B cell (primary cell): ENCODE data around the gene PLAGL2. TPM values are rescaled to one million over a fixed set of nuclear protein-coding genes. Genes with fewer than 3 reads are reported as not detected.

Experiments used
- ATAC-seq: fragments of 200-7000 bp; cut with Tn5 transposase; one replicate; pipeline ENCODE4 v1.10.0; 2021; ENCODE audit warnings: low read depth, mild to moderate bottlenecking, moderate number of reproducible peaks, moderate library complexity
- CTCF ChIA-PET: fragments of 350-600 bp; sonication (Branson Sonifier 250); formaldehyde crosslinking; loops from one replicate; lab custom pipeline; 2021; ENCODE audit warnings: antibody characterized with exemption, inconsistent platforms; lab: Charles Lee
- POLR2A ChIA-PET: fragments of 350-600 bp; sonication (Branson Sonifier 250); formaldehyde crosslinking; loops from one replicate; lab custom pipeline; 2021; ENCODE audit warnings: antibody characterized with exemption; lab: Charles Lee
- DNase-seq: peaks from one replicate; pipeline ENCODE4 v3.0.0; 2013
- H2AFZ ChIP-seq: 2 replicates; pipeline ENCODE4 v1.6.1; 2012; ENCODE audit warnings: mild to moderate bottlenecking, low read depth, low read length; ENCODE audit not compliant: insufficient read depth, poor library complexity, severe bottlenecking
- H3K27ac ChIP-seq, 2 donors: 1 replicate in 1 of 2; 2 replicates in 1 of 2; pipeline ENCODE4 v1.5.1; 2012 to 2013; ENCODE audit warnings: low read length in 2 of 2, mild to moderate bottlenecking in 2 of 2, moderate library complexity in 1 of 2
- H3K27me3 ChIP-seq, 4 experiments: fragments of 200-600 bp in 1 of 4; sonication (generic) in 1 of 4; replicated peaks in 1 of 4; 1 replicate in 2 of 4; 2 replicates in 2 of 4; pipeline versions ENCODE4 v1.6.1 to v1.7.0; 2013 to 2016; ENCODE audit warnings: low read length in 3 of 4, mild to moderate bottlenecking in 2 of 4, mixed read lengths in 1 of 4, moderate library complexity in 1 of 4; ENCODE audit not compliant: insufficient read depth in 4 of 4, control insufficient read depth in 3 of 4; ENCODE audit errors: control extremely low read depth in 1 of 4
- H3K36me3 ChIP-seq, 2 experiments: replicated peaks in 1 of 2; 1 replicate in 1 of 2; 2 replicates in 1 of 2; pipeline versions ENCODE4 v1.6.1 to v1.7.1; 2013; ENCODE audit warnings: low read length in 1 of 2; ENCODE audit not compliant: insufficient read depth in 2 of 2, control insufficient read depth in 1 of 2; ENCODE audit errors: control extremely low read depth in 1 of 2, extremely low read depth in 1 of 2
- H3K4me1 ChIP-seq, 2 donors: fragments of 200-600 bp in 1 of 2; sonication (generic) in 1 of 2; 1 replicate in 1 of 2; 2 replicates in 1 of 2; pipeline versions ENCODE4 v1.5.1 to v1.6.1; 2013 to 2017; ENCODE audit warnings: low read length in 2 of 2; ENCODE audit not compliant: control insufficient read depth in 2 of 2, insufficient read depth in 2 of 2
- H3K4me2 ChIP-seq: replicated peaks from 2 replicates; pipeline ENCODE3; 2012; ENCODE audit warnings: mild to moderate bottlenecking, low read depth, low read length; ENCODE audit not compliant: poor library complexity, severe bottlenecking
- H3K4me3 ChIP-seq, 5 experiments: fragments of 200-600 bp in 1 of 5; sonication (generic) in 1 of 5; 1 replicate in 3 of 5; 2 replicates in 2 of 5; pipeline versions ENCODE4 v1.5.1 to v1.7.0; 2011 to 2016; ENCODE audit warnings: low read length in 4 of 5, mild to moderate bottlenecking in 4 of 5, low read depth in 2 of 5, control low read depth in 1 of 5, moderate library complexity in 1 of 5; ENCODE audit not compliant: insufficient read depth in 1 of 5; ENCODE audit errors: control extremely low read depth in 1 of 5, extremely low read depth in 1 of 5
- H3K79me2 ChIP-seq: fragments of 200-600 bp; sonication (generic); one replicate; pipeline ENCODE4 v1.6.0; 2016; ENCODE audit warnings: low read length; ENCODE audit not compliant: control insufficient read depth, insufficient read depth
- H3K9ac ChIP-seq: fragments of 200-600 bp; sonication (generic); 2 replicates; pipeline ENCODE4 v1.6.1; 2017; ENCODE audit warnings: mild to moderate bottlenecking, low read length, moderate library complexity
- H3K9me3 ChIP-seq, 3 donors: one replicate each; pipeline versions ENCODE4 v1.6.1 to v1.7.1; 2013; ENCODE audit warnings: low read length in 2 of 3; ENCODE audit not compliant: control insufficient read depth in 2 of 3, insufficient read depth in 1 of 3; ENCODE audit errors: control extremely low read depth in 1 of 3
- H4K20me1 ChIP-seq: 2 replicates; pipeline ENCODE4 v1.6.0; 2012; ENCODE audit warnings: mild to moderate bottlenecking, low read length; ENCODE audit not compliant: insufficient read depth, control insufficient read depth, poor library complexity, severe bottlenecking
- H3K27ac Mint-ChIP-seq: one replicate; pipeline ENCODE4 v1.8.0; 2021; ENCODE audit warnings: mixed read lengths
- H3K27me3 Mint-ChIP-seq: one replicate; pipeline ENCODE4 v1.8.0; 2021; ENCODE audit warnings: mixed read lengths
- H3K4me1 Mint-ChIP-seq: one replicate; pipeline ENCODE4 v1.8.0; 2021; ENCODE audit warnings: mixed read lengths
- H3K4me3 Mint-ChIP-seq: one replicate; pipeline ENCODE4 v1.8.0; 2021; ENCODE audit warnings: mixed read lengths
- H3K9me3 Mint-ChIP-seq: one replicate; pipeline ENCODE4 v1.8.0; 2022; ENCODE audit warnings: mixed read lengths; ENCODE audit not compliant: insufficient read depth
- CTCF ChIP-seq: fragments of 200-600 bp; IDR thresholded peaks from one replicate; pipeline ENCODE4 v1.8.0; 2022; ENCODE audit warnings: antibody characterized with exemption, mild to moderate bottlenecking
- EZH2 ChIP-seq: IDR thresholded peaks from 2 replicates; pipeline ENCODE4 v1.6.1; 2012; ENCODE audit warnings: borderline replicate concordance, low read depth, mild to moderate bottlenecking, moderate library complexity, low read length; ENCODE audit not compliant: insufficient read depth, poor library complexity, severe bottlenecking
- WGBS: methylation state at CpG from one replicate; pipeline ENCODE4 v1.1.5; 2013; ENCODE audit warnings: missing lambda C conversion rate; ENCODE audit not compliant: insufficient coverage; 5-methylcytosine and 5-hydroxymethylcytosine counted together
- intact Hi-C: fragments of 100-400 bp; cut with micrococcal nuclease; formaldehyde crosslinking; loops from one replicate; pipeline ENCODE4 v1.10.0; 2022
- polyA plus RNA-seq: library from polyadenylated mRNA; depleted of rRNA; stranded (reverse); fragments of >200 nt; gene quantifications from 2 replicates; pipeline ENCODE4 v1.2.3, GENCODE V29; 2012
- total RNA-seq, 2 donors: library from RNA; stranded (reverse); fragments of 120-200 nt in 1 of 2; gene quantifications; 1 replicate in 1 of 2; 2 replicates in 1 of 2; pipeline versions ENCODE4 v1.2.3 to v1.2.4, GENCODE V29; 2013 to 2022

Gene PLAGL2
- total and polyA plus RNA-seq, 2 donors (not counting 1 experiment from before 2014, with no cell fraction given): 4.4 to 18.4 TPM

GRCh38 chr20:32191422-32191821 is 16.1 kb downstream of the PLAGL2 start:
- H3K4me1 Mint-ChIP-seq: peaks cover 16% of the 10 kb centered on the region
- Histone ChIP-seq H3K36me3 (peaks cover 5 to 24% of the 10 kb centered on the region in 2 experiments), H3K27ac (no peak overlapping the region), H3K79me2 (no peaks in the 10 kb centered on the region), H3K4me2 (no peak overlapping the region), H4K20me1 (peaks cover 23% of the 10 kb centered on the region), H3K4me1 (peaks cover 9 to 19% of the 10 kb centered on the region in 2 donors), H3K9me3 (peaks cover 0 to 4% (median 0%) of the 10 kb centered on the region in 3 donors), H3K9ac (no peak overlapping the region), H3K4me3 (no peak overlapping the region), H2AFZ (no peak overlapping the region), H3K27me3 (peaks cover 0 to 14% (median 0%) of the 10 kb centered on the region in 4 experiments)
- TF ChIP-seq CTCF (no peak), EZH2 (no peak)
- intact Hi-C loops: no loop called here
- no peak overlapping the region for H3K27ac Mint-ChIP-seq
- peaks cover 10% of the 10 kb centered on the region for H3K27me3 Mint-ChIP-seq
- CTCF ChIA-PET: interaction anchor here (0.6 kb wide), 1 partner anchor 521 kb away, joined by 6 read pairs; no protein-coding TSS in a partner anchor
- H3K4me3 Mint-ChIP-seq: no peak overlapping the region
- ATAC-seq: no peak
- H3K9me3 Mint-ChIP-seq: no peaks in the 10 kb centered on the region
- POLR2A ChIA-PET: interaction anchor here (0.5 kb wide), 1 partner anchor 92 kb away, joined by 4 read pairs; no protein-coding TSS in a partner anchor
- DNase-seq: no peak
- WGBS: 94% methylated on average over 3 of the region's 3 CpGs

- no peak overlapping the region for H3K27ac ChIP-seq
- H2AFZ ChIP-seq: peak overlapping the region; percentile 75
- H3K4me3 Mint-ChIP-seq: peak overlapping the region; percentile 83
- 43% methylated on average over 13 of the region's 14 CpGs for WGBS
- DNase-seq (no peak), ATAC-seq (no peak)
- intact Hi-C loops: no loop called here
- no peaks in the 10 kb centered on the region for H3K9me3 Mint-ChIP-seq
- peak overlapping the region in 3 of 5 experiments; percentile 54 to 67 (median 59) for H3K4me3 ChIP-seq
- H3K27ac Mint-ChIP-seq: no peak overlapping the region
- TF ChIP-seq EZH2 (no peak), CTCF (no peak)
- H3K79me2 ChIP-seq: no peaks in the 10 kb centered on the region
- H4K20me1 ChIP-seq: peaks cover 17% of the 10 kb centered on the region
- H3K9ac ChIP-seq: peak overlapping the region; percentile 68
- CTCF ChIA-PET: interaction anchor here (0.6 kb wide), 1 partner anchor 521 kb away, joined by 6 read pairs; no protein-coding TSS in a partner anchor
- POLR2A ChIA-PET: interaction anchor here (0.5 kb wide), 1 partner anchor 92 kb away, joined by 4 read pairs; no protein-coding TSS in a partner anchor
- peak overlapping the region; percentile 89 for H3K4me2 ChIP-seq
- peaks cover 0 to 14% (median 0%) of the 10 kb centered on the region in 4 experiments for H3K27me3 ChIP-seq
- H3K27me3 Mint-ChIP-seq: peaks cover 10% of the 10 kb centered on the region
- H3K4me1 ChIP-seq: peaks cover 9 to 19% of the 10 kb centered on the region in 2 donors
- H3K4me1 Mint-ChIP-seq: peaks cover 16% of the 10 kb centered on the region
- peaks cover 0 to 4% (median 0%) of the 10 kb centered on the region in 3 donors for H3K9me3 ChIP-seq
- H3K36me3 ChIP-seq: peaks cover 4 to 17% of the 10 kb centered on the region in 2 experiments
Observed at GRCh38 chr20:32190616-32191415, 16.7 kb downstream of the PLAGL2 start.
